ENCODE measurements around the gene ARL3. TPM values are rescaled to one million over a fixed set of nuclear protein-coding genes. Genes with fewer than 3 reads are reported as not detected.

ARL3 gene
- total RNA-seq, 1 experiment from 2014 or later = 13.3 TPM

GRCh38 chr10:102670065-102670670 is 44.0 kb downstream of the ARL3 start:
- H3K36me3 Mint-ChIP-seq = no peaks in the 10 kb centered on the region
- TF ChIP-seq GABPB1 (CRISPR knock-in tag; IDR thresholded peaks at IDR 0.05) (peak; percentile 21; the same call in 1 of the 2 replicates), ZNF232 (CRISPR knock-in tag; IDR thresholded peaks at IDR 0.05) (no peak), NR1H2 (CRISPR knock-in tag; IDR thresholded peaks at IDR 0.05) (no peak)
- ATAC-seq = no peak

GRCh38 chr10:102669206-102670064 is 44.8 kb downstream of the ARL3 start:
- peak; percentile 56 for DNase-seq (ENCODE audit: low spot score)
- Mint-ChIP-seq H3K27ac (no peak overlapping the region), H3K27me3 (ENCODE audit: low read depth) (no peaks in the 10 kb centered on the region), H3K36me3 (no peaks in the 10 kb centered on the region), H3K4me1 (peaks cover 47% of the 10 kb centered on the region), H3K9me3 (no peaks in the 10 kb centered on the region), H3K4me3 (no peak overlapping the region)
- ChIA-PET CTCF (interaction anchor here (0.7 to 6.8 kb wide), 23 partner anchors 7 to 450 kb away, joined by 3 to 77 read pairs (median 4); partner anchors contain the start of genes ACTR1A, ARL3, SFXN2 and SUFU), POLR2A (interaction anchor here (1.4 kb wide), 1 partner anchor 9 kb away, joined by 5 read pairs; no protein-coding TSS in a partner anchor)
- no peak for TF ChIP-seq ZNF281 (CRISPR knock-in tag; IDR thresholded peaks at IDR 0.05)
- TF ChIP-seq FOXP1 (CRISPR knock-in tag; IDR thresholded peaks at IDR 0.05; ENCODE audit: borderline replicate concordance) = 0 out of 2 replicates have a peak, but pooled peaks have one; percentile 17
- no peak for TF ChIP-seq PREB (CRISPR knock-in tag; IDR thresholded peaks at IDR 0.05; ENCODE audit: borderline replicate concordance)
- no peak for TF ChIP-seq JUN (CRISPR knock-in tag; IDR thresholded peaks at IDR 0.05)
- no peak for TF ChIP-seq FOXP4 (CRISPR knock-in tag; IDR thresholded peaks at IDR 0.05)
- no peak for TF ChIP-seq RELA (CRISPR knock-in tag; IDR thresholded peaks at IDR 0.05; ENCODE audit: borderline replicate concordance)
- no peak for TF ChIP-seq TCF7 (CRISPR knock-in tag; IDR thresholded peaks at IDR 0.05; ENCODE audit: low read depth)
- TF ChIP-seq CTCF (IDR thresholded peaks at IDR 0.05) = peak; percentile 55
- ATAC-seq = peak; percentile 43

More at GRCh38 chr10:102670065-102670670, 44.0 kb downstream of the ARL3 start:
- peak overlapping the region; percentile 20 for H3K4me3 Mint-ChIP-seq
- peak overlapping the region; percentile 50; the same call in 1 of the 2 replicates for H3K27ac Mint-ChIP-seq
- ChIA-PET POLR2A (interaction anchor here (1.4 kb wide), 1 partner anchor 8 kb away, joined by 5 read pairs; no protein-coding TSS in a partner anchor), CTCF (interaction anchor here (0.8 to 6.8 kb wide), 20 partner anchors 6 to 450 kb away, joined by 3 to 77 read pairs (median 4); partner anchors contain the start of genes ARL3, SFXN2, SUFU and TRIM8)
- peaks cover 54% of the 10 kb centered on the region for H3K4me1 Mint-ChIP-seq
- no peaks in the 10 kb centered on the region for H3K27me3 Mint-ChIP-seq (ENCODE audit: low read depth)
- H3K9me3 Mint-ChIP-seq = no peaks in the 10 kb centered on the region
- DNase-seq (ENCODE audit: low spot score) = no peak

Measured in WTC11 (cell line).